CD14-positive monocyte (primary cell): ENCODE data around the gene DDIAS. TPM values are rescaled to one million over a fixed set of nuclear protein-coding genes. Genes with fewer than 3 reads are reported as not detected.

ENCODE experiments used
- DNase-seq, 3 donors: peaks; one replicate each; pipeline ENCODE4 v3.0.0-alpha.2; 2011 to 2022
- H2AFZ ChIP-seq: 2 replicates; pipeline ENCODE4 v1.6.0; 2012; ENCODE audit warnings: mild to moderate bottlenecking, low read depth, low read length, inconsistent platforms; ENCODE audit not compliant: insufficient read depth, poor library complexity, severe bottlenecking
- H3K27ac ChIP-seq, 2 donors: 1 replicate in 1 of 2; 2 replicates in 1 of 2; pipeline ENCODE4 v1.5.1; 2012 to 2013; ENCODE audit warnings: low read length in 2 of 2, control low read depth in 1 of 2, inconsistent platforms in 1 of 2, low read depth in 1 of 2, mild to moderate bottlenecking in 1 of 2
- H3K27me3 ChIP-seq, 2 donors: one replicate each; pipeline versions ENCODE4 v1.6.0 to v1.6.1; 2011 to 2013; ENCODE audit warnings: low read length in 2 of 2; ENCODE audit not compliant: control insufficient read depth in 2 of 2, insufficient read depth in 2 of 2
- H3K36me3 ChIP-seq, 2 donors: replicated peaks in 1 of 2; 1 replicate in 1 of 2; 2 replicates in 1 of 2; pipeline versions ENCODE4 v1.5.1 to v1.6.1; 2012 to 2013; ENCODE audit warnings: low read length in 2 of 2, control low read depth in 1 of 2, inconsistent platforms in 1 of 2, mild to moderate bottlenecking in 1 of 2; ENCODE audit not compliant: insufficient read depth in 2 of 2, control insufficient read depth in 1 of 2
- H3K4me1 ChIP-seq, 2 donors: 1 replicate in 1 of 2; 2 replicates in 1 of 2; pipeline versions ENCODE4 v1.5.1 to v1.6.1; 2012 to 2013; ENCODE audit warnings: low read length in 2 of 2, control low read depth in 1 of 2, inconsistent platforms in 1 of 2, mild to moderate bottlenecking in 1 of 2, moderate library complexity in 1 of 2; ENCODE audit not compliant: insufficient read depth in 2 of 2, control insufficient read depth in 1 of 2
- H3K4me2 ChIP-seq: replicated peaks from 2 replicates; pipeline ENCODE3; 2012; ENCODE audit warnings: low read length, moderate library complexity, mild to moderate bottlenecking; ENCODE audit not compliant: poor library complexity, severe bottlenecking; ENCODE audit errors: extremely low read depth
- H3K4me3 ChIP-seq, 3 experiments: fragments of 200-600 bp in 1 of 3; sonication (generic) in 1 of 3; replicated peaks in 1 of 3; 1 replicate in 2 of 3; 2 replicates in 1 of 3; pipeline ENCODE4 v1.5.1; 2011 to 2013; ENCODE audit warnings: low read length in 3 of 3, mild to moderate bottlenecking in 3 of 3, control low read depth in 2 of 3, low read depth in 2 of 3, inconsistent platforms in 1 of 3, moderate library complexity in 1 of 3
- H3K79me2 ChIP-seq: 2 replicates; pipeline ENCODE4 v1.6.0; 2012; ENCODE audit warnings: mild to moderate bottlenecking, control low read depth, inconsistent platforms, low read length, moderate library complexity; ENCODE audit not compliant: insufficient read depth
- H3K9ac ChIP-seq: 2 replicates; pipeline ENCODE4 v1.6.0; 2017; ENCODE audit warnings: low read length, mild to moderate bottlenecking; ENCODE audit not compliant: insufficient read depth, poor library complexity, severe bottlenecking
- H3K9me3 ChIP-seq, 2 donors: replicated peaks in 1 of 2; 1 replicate in 1 of 2; 2 replicates in 1 of 2; pipeline versions ENCODE4 v1.5.1 to v1.6.1; 2012 to 2013; ENCODE audit warnings: low read length in 2 of 2, control low read depth in 1 of 2; ENCODE audit not compliant: control insufficient read depth in 1 of 2, insufficient read depth in 1 of 2
- H4K20me1 ChIP-seq: 2 replicates; pipeline ENCODE4 v1.6.0; 2012; ENCODE audit warnings: mild to moderate bottlenecking, low read length, control low read depth, moderate library complexity; ENCODE audit not compliant: insufficient read depth
- H3K27ac Mint-ChIP-seq, 7 donors: one replicate each; pipeline ENCODE4 v1.8.0; 2020; ENCODE audit warnings: mild to moderate bottlenecking in 7 of 7, mixed read lengths in 7 of 7, moderate library complexity in 6 of 7, inconsistent platforms in 2 of 7
- H3K27me3 Mint-ChIP-seq, 3 donors: one replicate each; pipeline ENCODE4 v1.8.0; 2021 to 2022; ENCODE audit warnings: low read depth in 3 of 3, mild to moderate bottlenecking in 3 of 3, mixed read lengths in 3 of 3, moderate library complexity in 3 of 3, inconsistent platforms in 1 of 3
- H3K36me3 Mint-ChIP-seq, 2 donors: one replicate each; pipeline ENCODE4 v1.8.0; 2020; ENCODE audit warnings: mixed read lengths in 2 of 2, inconsistent platforms in 1 of 2, mild to moderate bottlenecking in 1 of 2
- H3K4me1 Mint-ChIP-seq: one replicate; pipeline ENCODE4 v1.8.0; 2020; ENCODE audit warnings: mild to moderate bottlenecking, mixed read lengths
- H3K4me3 Mint-ChIP-seq, 2 donors: one replicate each; pipeline ENCODE4 v1.8.0; 2020; ENCODE audit warnings: mild to moderate bottlenecking in 2 of 2, mixed read lengths in 2 of 2, moderate library complexity in 1 of 2
- H3K9me3 Mint-ChIP-seq, 7 donors: one replicate each; pipeline ENCODE4 v1.8.0; 2020 to 2022; ENCODE audit warnings: mixed read lengths in 7 of 7, mild to moderate bottlenecking in 6 of 7, moderate library complexity in 6 of 7, inconsistent platforms in 2 of 7
- WGBS: methylation state at CpG from one replicate; pipeline ENCODE4 v1.1.5; 2013; ENCODE audit warnings: missing lambda C conversion rate; ENCODE audit not compliant: insufficient coverage; 5-methylcytosine and 5-hydroxymethylcytosine counted together
- intact Hi-C, 2 donors: fragments of 100-400 bp; cut with micrococcal nuclease; formaldehyde crosslinking; loops; one replicate each; pipeline versions ENCODE4 v1.15.0 to v1.15.1; 2023
- polyA plus RNA-seq, 3 donors: library from polyadenylated mRNA; depleted of rRNA in 1 of 3; unstranded in 2 of 3; stranded (reverse) in 1 of 3; fragments of 300-500 nt in 2 of 3; fragments of >200 nt in 1 of 3; fragmentation: Illumina TruSeq in 2 of 3; gene quantifications; 1 replicate in 2 of 3; 2 replicates in 1 of 3; pipeline ENCODE4 v1.2.3, GENCODE V29; 2012 to 2021
- TF ChIP-seq, protein P1 (sequence below): fragments of 200-600 bp; IDR thresholded peaks from one replicate; pipeline ENCODE4 v1.8.0; 2022; ENCODE audit warnings: antibody characterized with exemption, mild to moderate bottlenecking

Gene DDIAS
- polyA plus RNA-seq, 3 donors = 6.0 to 14.1 (median 13.5) TPM

- Mint-ChIP-seq H3K4me3 (peak overlapping the region; percentile 13 to 71), H3K27ac (peak overlapping the region; percentile 88 to 95 (median 91)), H3K9me3 (peaks cover 0 to 1% (median 0%) of the 10 kb centered on the region in 7 donors), H3K36me3 (peaks cover 20 to 35% of the 10 kb centered on the region in 2 donors), H3K4me1 (peaks cover 60% of the 10 kb centered on the region), H3K27me3 (no peaks in the 10 kb centered on the region)
- peaks cover 76 to 96% of the 10 kb centered on the region in 2 donors for H3K4me1 ChIP-seq
- H3K27ac ChIP-seq = peak overlapping the region; percentile 44 to 83
- H4K20me1 ChIP-seq = peaks cover 57% of the 10 kb centered on the region
- no peaks in the 10 kb centered on the region for H3K9me3 ChIP-seq
- intact Hi-C loops = no loop called here
- peak overlapping the region in 1 of 3 experiments; percentile 31 for H3K4me3 ChIP-seq
- DNase-seq = peak; percentile 69 to 74 (median 71)
- H3K9ac ChIP-seq = no peak overlapping the region
- no peaks in the 10 kb centered on the region for H3K27me3 ChIP-seq
- peaks cover 8 to 11% of the 10 kb centered on the region in 2 donors for H3K36me3 ChIP-seq
- H2AFZ ChIP-seq = no peak overlapping the region
- H3K79me2 ChIP-seq = peaks cover 95% of the 10 kb centered on the region
- H3K4me2 ChIP-seq = peak overlapping the region; percentile 46
- TF ChIP-seq, protein P1, sequence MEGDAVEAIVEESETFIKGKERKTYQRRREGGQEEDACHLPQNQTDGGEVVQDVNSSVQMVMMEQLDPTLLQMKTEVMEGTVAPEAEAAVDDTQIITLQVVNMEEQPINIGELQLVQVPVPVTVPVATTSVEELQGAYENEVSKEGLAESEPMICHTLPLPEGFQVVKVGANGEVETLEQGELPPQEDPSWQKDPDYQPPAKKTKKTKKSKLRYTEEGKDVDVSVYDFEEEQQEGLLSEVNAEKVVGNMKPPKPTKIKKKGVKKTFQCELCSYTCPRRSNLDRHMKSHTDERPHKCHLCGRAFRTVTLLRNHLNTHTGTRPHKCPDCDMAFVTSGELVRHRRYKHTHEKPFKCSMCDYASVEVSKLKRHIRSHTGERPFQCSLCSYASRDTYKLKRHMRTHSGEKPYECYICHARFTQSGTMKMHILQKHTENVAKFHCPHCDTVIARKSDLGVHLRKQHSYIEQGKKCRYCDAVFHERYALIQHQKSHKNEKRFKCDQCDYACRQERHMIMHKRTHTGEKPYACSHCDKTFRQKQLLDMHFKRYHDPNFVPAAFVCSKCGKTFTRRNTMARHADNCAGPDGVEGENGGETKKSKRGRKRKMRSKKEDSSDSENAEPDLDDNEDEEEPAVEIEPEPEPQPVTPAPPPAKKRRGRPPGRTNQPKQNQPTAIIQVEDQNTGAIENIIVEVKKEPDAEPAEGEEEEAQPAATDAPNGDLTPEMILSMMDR = no peak
Measured at GRCh38 chr11:82895437-82896091, 6.0 kb upstream of the DDIAS start.

- Mint-ChIP-seq H3K4me3 (peak overlapping the region in 1 of 2 donors; percentile 71), H3K9me3 (peaks cover 0 to 1% (median 0%) of the 10 kb centered on the region in 7 donors), H3K27me3 (no peaks in the 10 kb centered on the region), H3K4me1 (peaks cover 60% of the 10 kb centered on the region), H3K36me3 (peaks cover 20 to 35% of the 10 kb centered on the region in 2 donors), H3K27ac (peak overlapping the region; percentile 88 to 95 (median 91))
- Histone ChIP-seq H3K4me1 (peaks cover 75 to 89% of the 10 kb centered on the region in 2 donors), H3K79me2 (peaks cover 91% of the 10 kb centered on the region), H3K9ac (no peak overlapping the region), H3K27me3 (no peaks in the 10 kb centered on the region), H3K27ac (peak overlapping the region in 1 of 2 donors; percentile 83), H3K36me3 (peaks cover 8 to 11% of the 10 kb centered on the region in 2 donors), H2AFZ (no peak overlapping the region), H3K4me2 (peak overlapping the region; percentile 46), H3K9me3 (no peaks in the 10 kb centered on the region), H3K4me3 (peak overlapping the region in 1 of 3 experiments; percentile 31), H4K20me1 (peaks cover 54% of the 10 kb centered on the region)
- TF ChIP-seq, protein P1 = no peak
- no peak for DNase-seq
- WGBS = 93% methylated on average over 3 of the region's 6 CpGs
- intact Hi-C loops = no loop called here
Measured at GRCh38 chr11:82896183-82896582, 5.4 kb upstream of the DDIAS start.
